NCI-H82 treated with DMSO at 0.1 percent for 48 hours (cell line): Measurements from ENCODE around the gene ITGAX.

Experiments used
- DNase-seq: peaks from one replicate; lab custom pipeline; 2025; ENCODE audit not compliant: unreplicated experiment; lab: John Stamatoyannopoulos, UW

ITGAX gene

DNA sequence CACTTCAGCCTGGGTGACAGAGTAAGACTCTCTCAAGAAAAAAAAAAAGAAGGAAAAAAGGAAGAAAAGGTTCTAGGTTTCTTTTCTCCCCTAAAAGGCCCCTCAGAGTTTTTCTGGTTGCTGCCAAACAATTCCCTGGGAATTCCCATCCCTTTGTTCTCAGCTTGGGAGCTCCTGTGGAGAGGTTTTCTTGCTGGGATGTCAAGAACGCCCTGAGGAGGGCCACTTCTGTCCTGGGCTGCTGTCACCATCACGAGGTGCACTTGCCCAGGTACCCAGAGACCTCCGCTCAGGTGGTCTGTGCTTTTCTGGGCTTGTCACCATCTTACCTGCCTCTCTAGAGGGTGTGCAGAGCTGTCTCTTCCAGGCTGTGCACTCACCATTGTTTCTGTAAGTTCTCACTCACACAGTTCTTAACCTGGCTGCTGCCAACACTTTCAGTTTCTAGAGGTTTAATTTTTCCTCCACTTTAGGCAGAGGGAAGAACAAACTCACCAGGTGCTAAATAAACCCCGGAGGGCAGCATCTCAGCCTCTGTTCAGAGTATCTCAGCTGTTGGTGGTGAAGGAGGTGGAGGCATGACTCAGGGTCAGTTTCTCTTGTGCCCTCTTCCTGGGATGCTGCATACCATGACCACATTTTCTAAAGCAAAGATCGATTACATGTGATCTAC, 75.5 kb downstream of the ITGAX start:
- no peak for DNase-seq
